ENCODE measurements around the gene FAM83G.
"Not testable (repeated sequence)": the region's sequence is repeated elsewhere in the genome, so short reads cannot be mapped to it uniquely, and the experiment has no call there.

DNA sequence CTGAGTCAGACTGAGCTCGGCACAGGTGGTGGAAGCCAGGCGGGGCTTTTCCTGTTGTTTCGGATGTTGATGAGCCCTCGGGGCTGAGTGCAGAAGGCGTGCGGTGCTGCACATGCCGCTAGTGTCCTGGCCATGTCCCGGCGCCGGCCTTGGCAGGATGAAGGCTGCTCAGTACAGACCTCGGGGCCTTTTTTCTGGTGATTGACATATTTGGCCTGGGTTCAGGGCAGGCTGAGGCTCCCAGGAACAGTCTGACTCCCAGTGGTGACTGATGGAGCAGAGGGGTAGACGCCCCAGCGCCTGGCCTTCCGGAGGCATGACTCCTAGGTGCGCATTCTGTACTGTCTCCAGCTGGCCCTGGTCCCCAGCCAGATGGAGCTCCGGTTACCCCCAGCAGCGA lies 33.4 kb upstream of the FAM83G start:
- not testable (repeated sequence) for TF ChIP-seq POLR2AphosphoS5 (IDR thresholded peaks at IDR 0.05; ENCODE audit: insufficient read depth in 1 of 2, low read depth in 1 of 2); CTCF (IDR thresholded peaks at IDR 0.05); POLR2A (IDR thresholded peaks at IDR 0.05)
